Measurements from ENCODE around the gene CCDC9.

DNA sequence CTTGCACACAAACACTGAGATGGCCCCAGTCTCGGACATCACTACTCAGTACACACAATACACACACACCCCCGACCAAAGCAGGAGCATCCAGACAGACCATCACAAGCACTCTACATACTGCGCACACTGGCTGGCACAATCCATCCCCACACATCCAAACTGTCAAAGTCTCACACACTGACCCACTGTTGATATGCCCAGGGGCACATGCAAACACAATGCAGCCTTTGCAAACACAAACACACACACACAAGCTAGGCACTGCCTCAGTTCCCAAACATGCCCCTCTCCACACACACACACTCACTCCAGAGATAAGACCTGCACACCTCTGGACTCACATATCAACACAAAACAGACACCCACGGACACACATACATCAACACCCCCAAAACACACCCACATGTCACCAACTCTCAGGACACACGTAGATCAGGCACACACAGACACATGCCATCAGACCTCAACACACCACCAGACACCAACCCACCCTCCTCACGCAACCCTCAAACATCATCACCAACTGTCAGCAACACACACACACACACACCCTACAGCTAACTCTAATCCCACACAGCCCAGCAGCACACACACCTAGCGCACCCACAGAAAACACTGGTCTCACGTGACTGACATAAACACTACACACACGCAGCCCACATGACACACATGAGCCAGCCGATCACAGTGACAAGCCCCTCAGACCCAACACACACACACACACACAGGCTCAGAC lies 27.2 kb upstream of the CCDC9 start:
- TF ChIP-seq CTCF (conservative IDR thresholded peaks at IDR 0.05 in 1 of 2, IDR thresholded peaks at IDR 0.05 in 1 of 2; ENCODE audit: low read depth in 1 of 2, low read length in 2 of 2) (no peak), EZH2 (IDR thresholded peaks at IDR 0.05; ENCODE audit: low read length, missing control alignments) (no peak)

Measured in fibroblast of lung (primary cell).